Transverse colon (tissue), 4 donors: ENCODE data around the gene CEACAM1. TPM values are rescaled to one million over a fixed set of nuclear protein-coding genes. Genes with fewer than 3 reads are reported as not detected.
"Not testable (repeated sequence)": the region's sequence is repeated elsewhere in the genome, so short reads cannot be mapped to it uniquely, and the experiment has no call there.

Experiments
- DNase-seq: peaks from one replicate; pipeline ENCODE4 v3.0.0-alpha.2; 2019
- H3K27ac ChIP-seq, 4 donors: fragments of 200-600 bp; sonication (generic); 2 replicates each; pipeline ENCODE4 v1.5.1; 2016 to 2018; ENCODE audit warnings: inconsistent platforms in 4 of 4
- H3K27me3 ChIP-seq: fragments of 200-600 bp; sonication (generic); 2 replicates; pipeline ENCODE4 v1.5.1; 2017; ENCODE audit warnings: inconsistent platforms
- H3K36me3 ChIP-seq, 4 donors: fragments of 200-600 bp; sonication (generic); 2 replicates each; pipeline ENCODE4 v1.5.1; 2017 to 2019; ENCODE audit warnings: inconsistent platforms in 4 of 4
- H3K4me1 ChIP-seq, 4 donors: fragments of 200-600 bp; sonication (generic); 2 replicates each; pipeline ENCODE4 v1.5.1; 2017 to 2020; ENCODE audit warnings: inconsistent platforms in 4 of 4
- H3K4me3 ChIP-seq, 4 donors: fragments of 200-600 bp; sonication (generic); 1 replicate in 1 of 4; 2 replicates in 3 of 4; pipeline versions ENCODE4 v1.5.1 to v1.6.1; 2017 to 2019; ENCODE audit warnings: inconsistent platforms in 4 of 4
- H3K9me3 ChIP-seq, 2 donors: fragments of 200-600 bp; sonication (generic); 2 replicates each; pipeline ENCODE4 v1.5.1; 2017 to 2019; ENCODE audit warnings: inconsistent platforms in 2 of 2
- EP300 ChIP-seq: sonication (generic); formaldehyde crosslinking; IDR thresholded peaks from one replicate; pipeline ENCODE4 v1.6.1; 2017; ENCODE audit warnings: antibody characterized with exemption, low read depth
- POLR2A ChIP-seq: fragments of 450-650 bp; IDR thresholded peaks from one replicate; pipeline ENCODE4 v1.6.1; 2016; ENCODE audit warnings: antibody characterized with exemption, mild to moderate bottlenecking, moderate library complexity
- POLR2AphosphoS5 ChIP-seq, 3 donors: sonication (generic); formaldehyde crosslinking; IDR thresholded peaks; one replicate each; pipeline ENCODE4 v1.6.1; 2016; ENCODE audit warnings: antibody characterized with exemption in 3 of 3
- WGBS, 2 donors: methylation state at CpG; one replicate each; pipeline ENCODE4 v1.1.5; 2018; ENCODE audit warnings: low coverage in 1 of 2; 5-methylcytosine and 5-hydroxymethylcytosine counted together
- in situ Hi-C, 4 donors: fragments of 200-750 bp; cut with MboI; loops; one replicate each; pipeline versions ENCODE4 v1.15.0 to v1.15.1; 2017; ENCODE audit warnings: low sequenced_read_pairs in 3 of 4, low pct_ligation_motif_present in 1 of 4, low pct_unique_long_range_greater_than_20kb in 1 of 4
- intact Hi-C: fragments of 100-400 bp; cut with DNase I; formaldehyde crosslinking; loops from one replicate; pipeline ENCODE4 v1.15.1; 2023; ENCODE audit warnings: low total_unique reads
- total RNA-seq, 4 donors: library from RNA; depleted of rRNA; stranded (reverse); fragments of >200 nt; gene quantifications; one replicate each; pipeline ENCODE4 v1.1.0, GENCODE V29; 2016
- TF ChIP-seq, protein P1 (sequence below), 5 experiments: fragments of 200-600 bp in 3 of 5; fragments of 450-650 bp in 2 of 5; sonication (generic) in 3 of 5; IDR thresholded peaks; 1 replicate in 2 of 5; 2 replicates in 3 of 5; pipeline ENCODE4 v1.5.1; 2016 to 2017; ENCODE audit warnings: antibody characterized with exemption in 5 of 5, inconsistent platforms in 3 of 5, mild to moderate bottlenecking in 2 of 5, moderate library complexity in 1 of 5

CEACAM1 gene
- total RNA-seq, 4 donors from 2014 or later: 38.6 to 835 (median 564) TPM

DNA sequence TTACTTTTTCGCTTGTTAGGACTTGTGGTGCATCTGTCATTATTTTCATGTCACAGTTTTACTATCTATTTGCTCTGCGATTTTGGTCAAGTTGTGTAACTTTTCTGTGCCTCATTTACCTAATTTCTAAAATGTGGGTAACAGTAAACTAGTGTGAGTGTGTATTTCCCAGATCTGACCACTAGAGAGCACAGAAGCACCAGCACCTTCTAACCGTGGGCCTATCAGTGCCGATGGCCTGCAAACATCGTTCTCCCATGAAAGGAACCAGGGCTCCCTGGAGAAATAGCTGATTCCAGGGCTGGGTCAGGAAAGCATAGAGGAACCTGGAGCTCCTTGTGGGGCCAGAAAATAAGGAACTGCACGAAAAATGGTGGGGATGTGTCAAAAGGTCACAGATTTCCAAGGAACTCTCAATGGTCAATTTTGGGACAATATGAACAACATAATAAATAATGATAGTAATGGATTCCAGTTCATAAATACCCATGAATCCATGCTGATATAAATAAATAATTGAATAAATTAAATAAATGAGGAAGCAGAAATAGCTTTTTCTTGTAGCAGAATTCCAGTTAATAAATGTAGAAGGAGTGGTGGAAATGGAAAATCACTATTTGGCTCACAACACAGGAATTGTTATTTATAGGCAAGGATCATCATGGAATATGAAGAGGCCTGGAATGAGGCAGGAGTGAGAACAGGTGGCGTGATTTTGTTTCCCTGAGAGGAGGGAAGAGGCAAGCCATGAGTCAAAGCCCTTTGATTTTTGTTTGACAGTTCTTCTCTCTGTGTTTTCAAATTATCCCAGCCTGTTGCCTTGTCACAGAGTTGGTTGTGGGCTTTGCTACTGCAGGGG is 35.3 kb upstream of the CEACAM1 start:
- Histone ChIP-seq H3K27me3 (peaks cover 14% of the 10 kb centered on the region), H3K4me3 (no peak overlapping the region), H3K9me3 (no peaks in the 10 kb centered on the region), H3K36me3 (no peaks in the 10 kb centered on the region), H3K27ac (no peak overlapping the region), H3K4me1 (peaks cover 0 to 7% (median 0%) of the 10 kb centered on the region in 4 donors)
- in situ Hi-C loops: loop anchor here in 1 of 4 donors (5.0 kb wide), 1 partner anchor 34 kb away; no protein-coding TSS in a partner anchor
- DNase-seq: peak; percentile 35
- intact Hi-C loops: no loop called here
- no peak for TF ChIP-seq EP300
- TF ChIP-seq, protein P1, sequence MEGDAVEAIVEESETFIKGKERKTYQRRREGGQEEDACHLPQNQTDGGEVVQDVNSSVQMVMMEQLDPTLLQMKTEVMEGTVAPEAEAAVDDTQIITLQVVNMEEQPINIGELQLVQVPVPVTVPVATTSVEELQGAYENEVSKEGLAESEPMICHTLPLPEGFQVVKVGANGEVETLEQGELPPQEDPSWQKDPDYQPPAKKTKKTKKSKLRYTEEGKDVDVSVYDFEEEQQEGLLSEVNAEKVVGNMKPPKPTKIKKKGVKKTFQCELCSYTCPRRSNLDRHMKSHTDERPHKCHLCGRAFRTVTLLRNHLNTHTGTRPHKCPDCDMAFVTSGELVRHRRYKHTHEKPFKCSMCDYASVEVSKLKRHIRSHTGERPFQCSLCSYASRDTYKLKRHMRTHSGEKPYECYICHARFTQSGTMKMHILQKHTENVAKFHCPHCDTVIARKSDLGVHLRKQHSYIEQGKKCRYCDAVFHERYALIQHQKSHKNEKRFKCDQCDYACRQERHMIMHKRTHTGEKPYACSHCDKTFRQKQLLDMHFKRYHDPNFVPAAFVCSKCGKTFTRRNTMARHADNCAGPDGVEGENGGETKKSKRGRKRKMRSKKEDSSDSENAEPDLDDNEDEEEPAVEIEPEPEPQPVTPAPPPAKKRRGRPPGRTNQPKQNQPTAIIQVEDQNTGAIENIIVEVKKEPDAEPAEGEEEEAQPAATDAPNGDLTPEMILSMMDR (IDR thresholded peaks at IDR 0.05): peak; percentile 58 to 77 (median 60)
- TF ChIP-seq POLR2A: no peak
- no peak for TF ChIP-seq POLR2AphosphoS5 (IDR thresholded peaks at IDR 0.05)
- 15 to 17% methylated on average over 7 of the region's 7 CpGs for WGBS, 2 donors

DNA sequence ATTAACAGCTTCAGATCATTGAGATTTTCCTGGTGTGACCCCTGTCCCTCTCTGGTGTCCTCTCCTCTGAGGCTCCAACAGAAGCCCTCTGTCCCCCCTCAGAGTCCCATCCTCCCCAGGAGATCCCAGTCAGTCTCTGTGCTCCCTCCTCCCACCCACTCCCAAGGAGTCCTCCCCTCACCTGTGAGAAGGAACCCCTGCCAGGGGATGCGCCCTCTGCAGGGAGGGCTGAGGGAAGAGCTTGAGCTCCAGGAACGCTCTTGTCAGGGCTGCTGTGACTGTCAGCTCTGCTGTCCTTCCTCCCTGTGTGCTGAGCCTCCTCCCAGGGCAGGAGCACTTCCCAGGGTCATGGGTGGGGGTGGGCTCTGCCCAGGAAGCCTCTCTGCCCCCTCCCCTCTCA is 33.2 kb upstream of the CEACAM1 start:
- in situ Hi-C loops (loop anchor here in 1 of 4 donors (5.0 kb wide), 1 partner anchor 36 kb away; no protein-coding TSS in a partner anchor), intact Hi-C loops (no loop called here)
- H3K9me3 ChIP-seq: no peaks in the 10 kb centered on the region
- 69% methylated on average over 2 of the region's 2 CpGs; no CpG with 5 or more reads in 1 of the 2 donors for WGBS, 2 donors
- TF ChIP-seq EP300 (no peak), POLR2A (no peak), POLR2AphosphoS5 (IDR thresholded peaks at IDR 0.05) (no peak)
- TF ChIP-seq, protein P1 (IDR thresholded peaks at IDR 0.05): no peak
- H3K4me3 ChIP-seq: no peak overlapping the region
- H3K27me3 ChIP-seq: peaks cover 14% of the 10 kb centered on the region
- DNase-seq: no peak
- H3K36me3 ChIP-seq: no peaks in the 10 kb centered on the region
- no peak overlapping the region for H3K27ac ChIP-seq
- H3K4me1 ChIP-seq: peaks cover 0 to 3% (median 0%) of the 10 kb centered on the region in 4 donors

DNA sequence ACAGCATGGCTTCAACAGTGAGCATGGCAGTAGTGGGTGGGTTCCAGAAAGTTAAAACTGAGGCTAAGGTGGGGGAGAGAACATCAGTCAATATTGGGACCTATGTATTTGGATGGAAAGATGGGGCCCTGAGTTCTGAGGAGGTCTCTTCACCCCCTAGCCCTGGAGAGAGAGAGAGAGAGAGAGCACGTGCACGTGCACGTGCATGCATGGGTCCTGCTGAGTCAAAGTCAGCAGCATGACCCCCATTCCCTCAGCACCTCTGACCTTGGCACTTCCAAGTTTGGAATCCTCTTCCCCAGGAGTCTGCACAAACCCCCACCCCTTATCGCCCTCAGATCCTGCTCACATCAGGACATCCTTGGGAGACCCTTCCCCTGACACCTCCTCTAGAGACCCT is 32.5 kb upstream of the CEACAM1 start:
- in situ Hi-C loops: loop anchor here in 1 of 4 donors (5.0 kb wide), 1 partner anchor 37 kb away; no protein-coding TSS in a partner anchor
- Histone ChIP-seq H3K4me1 (peaks cover 0 to 3% (median 0%) of the 10 kb centered on the region in 4 donors), H3K27me3 (peaks cover 14% of the 10 kb centered on the region), H3K36me3 (no peaks in the 10 kb centered on the region), H3K9me3 (no peaks in the 10 kb centered on the region), H3K4me3 (no peak overlapping the region), H3K27ac (no peak overlapping the region)
- no peak for TF ChIP-seq POLR2A
- TF ChIP-seq, protein P1 (IDR thresholded peaks at IDR 0.05): no peak
- no peak for TF ChIP-seq EP300
- TF ChIP-seq POLR2AphosphoS5 (IDR thresholded peaks at IDR 0.05): no peak
- DNase-seq: no peak
- intact Hi-C loops: no loop called here
- WGBS, 2 donors: 86 to 88% methylated on average over 3 to 4 of the region's 4 CpGs

DNA sequence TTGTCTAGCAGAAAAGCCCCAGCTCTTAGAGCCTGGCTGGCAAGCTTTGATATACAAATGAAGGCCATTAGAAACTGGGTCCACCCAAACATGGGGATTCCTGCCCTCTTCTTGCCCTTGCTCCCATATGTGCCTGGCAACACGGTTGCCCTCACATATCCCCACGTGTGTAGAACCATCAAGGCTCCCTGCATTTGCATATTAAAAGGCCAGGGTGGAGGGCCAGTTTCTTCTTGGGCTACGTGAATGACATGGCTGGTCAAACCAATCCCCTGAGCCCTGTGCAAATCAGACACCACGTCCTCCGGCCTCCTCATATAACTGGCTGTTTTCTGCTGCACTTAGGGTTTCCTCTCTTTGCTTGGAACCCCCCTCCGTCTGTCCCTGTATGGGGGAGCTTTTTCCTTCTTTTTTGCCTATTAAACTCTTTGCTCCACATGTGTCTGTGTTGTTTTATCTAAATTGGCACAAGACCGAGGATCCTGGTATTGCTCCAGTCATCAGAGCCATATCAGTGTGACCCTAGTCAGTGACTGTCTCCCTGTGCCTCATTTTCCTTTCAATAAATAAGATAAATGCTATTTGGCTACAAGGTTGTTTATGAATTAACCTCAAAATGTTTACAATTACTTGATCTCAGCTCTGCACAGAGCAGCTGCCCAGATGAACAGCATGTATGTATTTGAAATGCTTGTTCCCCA is 30.3 kb upstream of the CEACAM1 start:
- WGBS, 2 donors: 42 to 53% methylated on average over 2 to 7 of the region's 7 CpGs
- Histone ChIP-seq H3K27ac (no peak overlapping the region), H3K4me1 (peaks cover 0 to 3% (median 1%) of the 10 kb centered on the region in 4 donors), H3K4me3 (no peak overlapping the region), H3K27me3 (peaks cover 14% of the 10 kb centered on the region), H3K36me3 (no peaks in the 10 kb centered on the region), H3K9me3 (no peaks in the 10 kb centered on the region)
- TF ChIP-seq EP300: no peak
- intact Hi-C loops: no loop called here
- DNase-seq: no peak
- in situ Hi-C loops: loop anchor here in 1 of 4 donors (10.0 kb wide), 1 partner anchor 46 kb away; no protein-coding TSS in a partner anchor

DNA sequence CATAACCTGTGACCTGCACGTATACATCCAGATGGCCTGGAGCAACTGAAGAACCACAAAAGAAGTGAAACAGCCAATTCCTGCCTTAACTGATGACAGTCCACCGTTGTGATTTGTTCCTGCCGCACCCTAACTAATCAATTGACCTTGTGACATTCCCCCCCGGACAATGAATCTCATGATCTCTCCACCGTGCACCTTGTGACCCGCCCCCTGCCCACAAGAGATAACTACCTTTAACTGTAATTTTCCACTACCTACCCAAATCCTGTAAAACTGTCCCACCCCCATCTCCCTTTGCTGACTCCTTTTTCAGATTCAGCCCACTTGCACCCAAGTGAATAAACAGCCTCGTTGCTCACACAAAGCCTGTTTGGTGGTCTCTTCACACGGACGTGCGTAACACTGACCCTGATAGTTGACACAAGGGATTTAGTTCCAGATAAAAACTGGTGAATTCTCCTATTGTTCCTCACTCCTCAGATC is 29.1 kb upstream of the CEACAM1 start:
- H3K4me1 ChIP-seq, H3K36me3 ChIP-seq, intact Hi-C loops, H3K9me3 ChIP-seq, DNase-seq, H3K27ac ChIP-seq, H3K4me3 ChIP-seq: not testable (repeated sequence)
- in situ Hi-C loops: loop anchor here in 1 of 4 donors (10.0 kb wide), 1 partner anchor 47 kb away; no protein-coding TSS in a partner anchor
- WGBS, 2 donors: 64 to 79% methylated on average over 6 to 10 of the region's 10 CpGs
- H3K27me3 ChIP-seq: peaks cover 14% of the 10 kb centered on the region
